Panc1 (cell line): Measurements from ENCODE around the gene KRT13.

Experiments
- CTCF ChIP-seq: fragments of 450-650 bp; IDR thresholded peaks from 2 replicates; pipeline ENCODE4 v1.5.1; 2017; ENCODE audit warnings: mild to moderate bottlenecking
- POLR2AphosphoS5 ChIP-seq: IDR thresholded peaks from 2 replicates; pipeline ENCODE4 v1.6.1; 2012; ENCODE audit warnings: mild to moderate bottlenecking, low read depth, low read length, moderate library complexity
- REST ChIP-seq, 2 experiments: IDR thresholded peaks; 2 replicates each; pipeline ENCODE4 v1.6.1; 2011 to 2012; ENCODE audit warnings: low read depth in 2 of 2, control low read depth in 1 of 2, low read length in 1 of 2, mild to moderate bottlenecking in 1 of 2, moderate library complexity in 1 of 2; ENCODE audit not compliant: insufficient read depth in 1 of 2
- SIN3A ChIP-seq: IDR thresholded peaks from 2 replicates; pipeline ENCODE4 v1.6.1; 2012; ENCODE audit warnings: low read depth, mild to moderate bottlenecking, low read length, moderate library complexity, borderline replicate concordance; ENCODE audit not compliant: insufficient read depth

DNA sequence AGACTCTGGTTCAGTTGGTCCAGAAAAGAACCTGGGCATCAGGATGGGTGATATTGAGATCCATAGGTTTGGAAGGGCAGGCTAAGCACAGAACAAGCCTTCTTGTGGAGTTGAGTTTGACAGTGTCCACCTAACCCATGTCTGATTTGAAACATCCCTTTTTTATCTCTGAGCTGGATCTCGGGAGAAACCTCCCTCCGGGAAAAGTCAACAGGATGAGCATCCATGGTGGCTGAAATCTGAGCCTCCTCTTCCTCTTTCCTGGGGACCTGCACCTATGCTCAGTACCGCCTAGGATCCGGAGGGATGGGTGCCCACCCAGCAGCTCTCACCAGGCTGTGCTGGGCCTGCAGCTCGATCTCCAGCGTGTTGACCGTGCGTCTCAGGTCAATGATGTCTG, 41.7 kb downstream of the KRT13 start:
- TF ChIP-seq CTCF (no peak), REST (IDR thresholded peaks at IDR 0.05; ENCODE audit: insufficient read depth in 1 of 2, low read depth in 2 of 2, low read length in 1 of 2) (no peak), SIN3A (no peak), POLR2AphosphoS5 (no peak)
